Measurements from ENCODE around the gene BECN2.

BECN2 gene

GRCh38 chr1:241947354-241947753 is 10.2 kb upstream of the BECN2 start:
- H3K4me2 ChIP-seq (ENCODE audit: low read length) = no peak overlapping the region
- H3K27ac ChIP-seq = no peak overlapping the region
- no peaks in the 10 kb centered on the region for H3K4me1 ChIP-seq
- H3K36me3 ChIP-seq (ENCODE audit: control insufficient read depth, insufficient read depth, low read length) = no peaks in the 10 kb centered on the region
- no peak overlapping the region for H3K9ac ChIP-seq
- no peaks in the 10 kb centered on the region for H3K9me3 ChIP-seq (ENCODE audit: control insufficient read depth, low read length)
- no peak overlapping the region for H2AFZ ChIP-seq
- H3K4me3 ChIP-seq (ENCODE audit: low read depth, low read length) = no peak overlapping the region
- H3K79me2 ChIP-seq = no peaks in the 10 kb centered on the region
- H3K27me3 ChIP-seq (ENCODE audit: control insufficient read depth, insufficient read depth, low read length) = no peaks in the 10 kb centered on the region
- no peak for TF ChIP-seq CTCF (IDR thresholded peaks at IDR 0.05)

- no peaks in the 10 kb centered on the region for H3K9me3 ChIP-seq (ENCODE audit: control insufficient read depth, low read length)
- no peaks in the 10 kb centered on the region for H3K4me1 ChIP-seq
- no peak overlapping the region for H3K9ac ChIP-seq
- no peaks in the 10 kb centered on the region for H3K79me2 ChIP-seq
- no peaks in the 10 kb centered on the region for H3K36me3 ChIP-seq (ENCODE audit: control insufficient read depth, insufficient read depth, low read length)
- no peak overlapping the region for H3K4me2 ChIP-seq (ENCODE audit: low read length)
- no peak overlapping the region for H3K4me3 ChIP-seq (ENCODE audit: low read depth, low read length)
- TF ChIP-seq CTCF (IDR thresholded peaks at IDR 0.05) = no peak
- no peak overlapping the region for H2AFZ ChIP-seq
- H3K27ac ChIP-seq = no peak overlapping the region
- H3K27me3 ChIP-seq (ENCODE audit: control insufficient read depth, insufficient read depth, low read length) = no peaks in the 10 kb centered on the region
Observed at GRCh38 chr1:241950390-241950789, 7.2 kb upstream of the BECN2 start.

DNA sequence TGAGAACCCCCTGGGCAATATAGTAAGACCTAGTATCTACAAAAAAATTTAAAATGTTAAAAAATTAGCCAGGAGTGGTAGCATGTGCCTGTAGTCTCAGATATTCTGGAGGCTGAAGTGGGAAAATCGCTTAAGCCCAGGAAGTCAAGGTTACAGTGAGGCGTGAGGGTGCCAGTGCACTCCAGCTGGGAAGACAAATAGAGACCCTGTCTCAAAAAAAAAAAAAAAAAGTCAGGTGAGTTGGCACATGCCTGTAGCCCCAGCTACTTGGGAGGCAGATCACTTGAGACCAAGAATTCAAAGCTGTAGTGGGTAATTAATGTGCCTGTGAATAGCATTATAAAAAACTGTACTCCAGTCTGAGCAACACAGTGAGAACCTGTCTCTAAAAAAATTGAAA is 4.6 kb downstream of the BECN2 start:
- Histone ChIP-seq H3K9me3 (ENCODE audit: control insufficient read depth, low read length) (no peaks in the 10 kb centered on the region), H3K79me2 (no peaks in the 10 kb centered on the region), H3K36me3 (ENCODE audit: control insufficient read depth, insufficient read depth, low read length) (no peaks in the 10 kb centered on the region), H3K4me2 (ENCODE audit: low read length) (no peak overlapping the region), H3K9ac (no peak overlapping the region), H3K4me3 (ENCODE audit: low read depth, low read length) (no peak overlapping the region), H3K4me1 (no peaks in the 10 kb centered on the region), H2AFZ (no peak overlapping the region), H3K27me3 (ENCODE audit: control insufficient read depth, insufficient read depth, low read length) (no peaks in the 10 kb centered on the region), H3K27ac (no peak overlapping the region)
- TF ChIP-seq CTCF (IDR thresholded peaks at IDR 0.05) = no peak

- Histone ChIP-seq H3K4me2 (ENCODE audit: low read length) (no peak overlapping the region), H3K79me2 (no peaks in the 10 kb centered on the region), H3K9ac (no peak overlapping the region), H3K9me3 (ENCODE audit: control insufficient read depth, low read length) (no peaks in the 10 kb centered on the region), H3K27ac (no peak overlapping the region), H3K27me3 (ENCODE audit: control insufficient read depth, insufficient read depth, low read length) (no peaks in the 10 kb centered on the region), H3K4me1 (no peaks in the 10 kb centered on the region), H3K4me3 (ENCODE audit: low read depth, low read length) (no peak overlapping the region), H3K36me3 (ENCODE audit: control insufficient read depth, insufficient read depth, low read length) (no peaks in the 10 kb centered on the region), H2AFZ (no peak overlapping the region)
- no peak for TF ChIP-seq CTCF (IDR thresholded peaks at IDR 0.05)
Observed at GRCh38 chr1:241963722-241964121, 6.2 kb downstream of the BECN2 start.

GRCh38 chr1:241964550-241965282 is 7.1 kb downstream of the BECN2 start:
- no peak for TF ChIP-seq CTCF (IDR thresholded peaks at IDR 0.05)
- H3K36me3 ChIP-seq (ENCODE audit: control insufficient read depth, insufficient read depth, low read length) = no peaks in the 10 kb centered on the region
- no peaks in the 10 kb centered on the region for H3K27me3 ChIP-seq (ENCODE audit: control insufficient read depth, insufficient read depth, low read length)
- no peak overlapping the region for H3K4me3 ChIP-seq (ENCODE audit: low read depth, low read length)
- H2AFZ ChIP-seq = no peak overlapping the region
- no peaks in the 10 kb centered on the region for H3K9me3 ChIP-seq (ENCODE audit: control insufficient read depth, low read length)
- H3K4me1 ChIP-seq = no peaks in the 10 kb centered on the region
- H3K27ac ChIP-seq = no peak overlapping the region
- H3K4me2 ChIP-seq (ENCODE audit: low read length) = no peak overlapping the region
- H3K9ac ChIP-seq = no peak overlapping the region
- H3K79me2 ChIP-seq = no peaks in the 10 kb centered on the region

All from parathyroid adenoma (tissue), 2 donors.